A549 (cell line): ENCODE results near the gene MCM7. TPM values are rescaled to one million over a fixed set of nuclear protein-coding genes. Genes with fewer than 3 reads are reported as not detected.
A peak's percentile ranks its signal among the peaks of the same experiment; 100 is the strongest.

Experiments
- ATAC-seq, 2 experiments: fragments of 200-7000 bp in 1 of 2; fragments of >200 bp in 1 of 2; cut with Nextera tagmentation in 1 of 2; cut with Tn5 transposase in 1 of 2; 3 replicates each; pipeline versions ENCODE4 v1.8.0 to v1.9.1; 2018 to 2020; ENCODE audit warnings: mild to moderate bottlenecking in 1 of 2, moderate library complexity in 1 of 2
- CTCF ChIA-PET: fragments of 300-600 bp; sonication (Branson Sonifier 250); formaldehyde crosslinking; extraction: SDS; loops from one replicate; lab custom pipeline; 2021; ENCODE audit warnings: antibody characterized with exemption, inconsistent platforms; lab: Yijun Ruan, JAX
- POLR2A ChIA-PET: fragments of 350-600 bp; formaldehyde crosslinking; extraction: SDS; loops from one replicate; lab custom pipeline; 2021; ENCODE audit warnings: antibody characterized with exemption, inconsistent platforms; lab: Yijun Ruan, JAX
- DNase-seq, 2 experiments: peaks; one replicate each; pipeline versions ENCODE4 v3.0.0 to v3.0.0-alpha.2; 2011 to 2016; ENCODE audit warnings: low read depth in 1 of 2, low spot score in 1 of 2
- FAIRE-seq: peaks from 2 replicates; lab custom pipeline; 2011; peaks lifted over from hg19 to GRCh38; lab: Jason Lieb, UNC
- H3K27ac ChIP-seq, 2 experiments: fragments of >200 bp; sonication (Bioruptor Twin); formaldehyde crosslinking; 3 replicates each; pipeline ENCODE4 v1.5.1; 2016 to 2017
- H3K4me1 ChIP-seq: fragments of >200 bp; sonication (Bioruptor Twin); formaldehyde crosslinking; 3 replicates; pipeline ENCODE4 v1.6.1; 2016
- H3K4me2 ChIP-seq: fragments of >200 bp; sonication (Bioruptor Twin); formaldehyde crosslinking; 3 replicates; pipeline ENCODE4 v1.6.1; 2016
- H3K4me3 ChIP-seq: fragments of >200 bp; sonication (Bioruptor Twin); formaldehyde crosslinking; 3 replicates; pipeline ENCODE4 v1.5.1; 2016
- H3K9me3 ChIP-seq: fragments of >200 bp; sonication (Bioruptor Twin); formaldehyde crosslinking; 3 replicates; pipeline ENCODE4 v1.6.1; 2016
- BHLHE40 ChIP-seq: IDR thresholded peaks from 2 replicates; pipeline ENCODE4 v1.6.1; 2012; ENCODE audit warnings: low read depth, low read length, inconsistent platforms
- CBX8 ChIP-seq: fragments of 200-600 bp; sonication (generic); IDR thresholded peaks from 2 replicates; pipeline ENCODE4 v1.6.1; 2016
- CEBPB ChIP-seq, 2 experiments: fragments of >200 bp in 1 of 2; sonication (Bioruptor Twin) in 1 of 2; formaldehyde crosslinking in 1 of 2; IDR thresholded peaks; 2 replicates each; pipeline ENCODE4 v1.6.1; 2012 to 2016
- EP300 ChIP-seq, 2 experiments: fragments of >200 bp; sonication (Bioruptor Twin); formaldehyde crosslinking; IDR thresholded peaks; 2 replicates in 1 of 2; 3 replicates in 1 of 2; pipeline ENCODE4 v1.6.1; 2016 to 2017
- FOSL2 ChIP-seq, 2 experiments: fragments of 450-650 bp in 1 of 2; fragments of >200 bp in 1 of 2; sonication (Bioruptor Twin) in 1 of 2; formaldehyde crosslinking; IDR thresholded peaks; 2 replicates each; pipeline versions ENCODE4 v1.5.0 to v1.6.1; 2016 to 2020; ENCODE audit warnings: mild to moderate bottlenecking in 1 of 2, moderate library complexity in 1 of 2
- FOXS1 ChIP-seq: fragments of 250-450 bp; sonication (Bioruptor Pico); IDR thresholded peaks from 2 replicates; pipeline ENCODE4 v1.5.0; 2020; ENCODE audit warnings: mild to moderate bottlenecking, moderate library complexity
- GATA3 ChIP-seq: IDR thresholded peaks from 2 replicates; pipeline ENCODE4 v1.6.1; 2012; ENCODE audit warnings: borderline replicate concordance
- HOXA7 ChIP-seq: fragments of 250-450 bp; sonication (Bioruptor Pico); IDR thresholded peaks from 2 replicates; pipeline ENCODE4 v1.5.0; 2020; ENCODE audit warnings: mild to moderate bottlenecking, moderate library complexity
- JUNB ChIP-seq: fragments of >200 bp; sonication (Bioruptor Twin); formaldehyde crosslinking; IDR thresholded peaks from 2 replicates; pipeline ENCODE4 v1.6.1; 2016
- KDM1A ChIP-seq: fragments of 200-600 bp; sonication (generic); IDR thresholded peaks from 2 replicates; pipeline ENCODE4 v1.6.1; 2016; ENCODE audit warnings: low read depth, mild to moderate bottlenecking
- MAZ ChIP-seq: fragments of 150-350 bp; IDR thresholded peaks from 2 replicates; pipeline ENCODE4 v1.6.1; 2014; ENCODE audit warnings: antibody characterized with exemption, low read depth, low read length, borderline replicate concordance
- MYC ChIP-seq: IDR thresholded peaks from 2 replicates; pipeline ENCODE4 v1.6.1; 2012; ENCODE audit warnings: mild to moderate bottlenecking, inconsistent platforms, low read length, improper control_type of control experiment, borderline replicate concordance
- POLR2AphosphoS2 ChIP-seq: conservative IDR thresholded peaks from 2 replicates; pipeline ENCODE4 v1.6.1; 2012; ENCODE audit warnings: low read length, improper control_type of control experiment, inconsistent platforms
- RCOR1 ChIP-seq: fragments of 150-350 bp; IDR thresholded peaks from 2 replicates; pipeline ENCODE4 v1.6.1; 2014; ENCODE audit warnings: antibody characterized with exemption, low read length, low read depth
- RFX5 ChIP-seq: fragments of 450-650 bp; IDR thresholded peaks from 2 replicates; pipeline ENCODE4 v1.7.1; 2014; ENCODE audit warnings: antibody characterized with exemption, mild to moderate bottlenecking, moderate library complexity
- WGBS: methylation state at CpG from one replicate; pipeline ENCODE4 v1.1.6; 2017; ENCODE audit errors: missing lambda C conversion rate; 5-methylcytosine and 5-hydroxymethylcytosine counted together
- polyA plus RNA-seq, 4 experiments: library from polyadenylated mRNA; depleted of rRNA in 3 of 4; stranded (reverse); fragments of >200 nt; fragmentation: RNase III in 1 of 4; extraction: RNeasy Plus Mini Kit Qiagen cat#74134 plus additional on column Dnase treatment in 1 of 4; gene quantifications; 2 replicates in 3 of 4; 3 replicates in 1 of 4; pipeline ENCODE4 v1.2.3, GENCODE V29; 2011 to 2017
- TF ChIP-seq, protein P1 (sequence below): fragments of >200 bp; sonication (Bioruptor Twin); formaldehyde crosslinking; IDR thresholded peaks from 2 replicates; pipeline ENCODE4 v1.6.1; 2016
- TF ChIP-seq, protein P2 (sequence below): fragments of >200 bp; sonication (Bioruptor Twin); formaldehyde crosslinking; IDR thresholded peaks from 3 replicates; pipeline ENCODE4 v1.6.1; 2016
- TF ChIP-seq, protein P3 (sequence below): fragments of 200-600 bp; sonication (generic); IDR thresholded peaks from 2 replicates; pipeline ENCODE4 v1.6.1; 2016; ENCODE audit warnings: antibody characterized with exemption, mild to moderate bottlenecking, moderate library complexity
- TF ChIP-seq, protein P4 (sequence below): fragments of 450-650 bp; IDR thresholded peaks from 2 replicates; pipeline ENCODE4 v1.6.1; 2014; ENCODE audit warnings: antibody characterized with exemption
- TF ChIP-seq, protein P5 (sequence below): IDR thresholded peaks from 2 replicates; pipeline ENCODE4 v1.6.1; 2012

MCM7 gene
- polyA plus RNA-seq, 2 of the 4 experiments (the other 2 are of a cell fraction) = 145 to 287 TPM

DNA sequence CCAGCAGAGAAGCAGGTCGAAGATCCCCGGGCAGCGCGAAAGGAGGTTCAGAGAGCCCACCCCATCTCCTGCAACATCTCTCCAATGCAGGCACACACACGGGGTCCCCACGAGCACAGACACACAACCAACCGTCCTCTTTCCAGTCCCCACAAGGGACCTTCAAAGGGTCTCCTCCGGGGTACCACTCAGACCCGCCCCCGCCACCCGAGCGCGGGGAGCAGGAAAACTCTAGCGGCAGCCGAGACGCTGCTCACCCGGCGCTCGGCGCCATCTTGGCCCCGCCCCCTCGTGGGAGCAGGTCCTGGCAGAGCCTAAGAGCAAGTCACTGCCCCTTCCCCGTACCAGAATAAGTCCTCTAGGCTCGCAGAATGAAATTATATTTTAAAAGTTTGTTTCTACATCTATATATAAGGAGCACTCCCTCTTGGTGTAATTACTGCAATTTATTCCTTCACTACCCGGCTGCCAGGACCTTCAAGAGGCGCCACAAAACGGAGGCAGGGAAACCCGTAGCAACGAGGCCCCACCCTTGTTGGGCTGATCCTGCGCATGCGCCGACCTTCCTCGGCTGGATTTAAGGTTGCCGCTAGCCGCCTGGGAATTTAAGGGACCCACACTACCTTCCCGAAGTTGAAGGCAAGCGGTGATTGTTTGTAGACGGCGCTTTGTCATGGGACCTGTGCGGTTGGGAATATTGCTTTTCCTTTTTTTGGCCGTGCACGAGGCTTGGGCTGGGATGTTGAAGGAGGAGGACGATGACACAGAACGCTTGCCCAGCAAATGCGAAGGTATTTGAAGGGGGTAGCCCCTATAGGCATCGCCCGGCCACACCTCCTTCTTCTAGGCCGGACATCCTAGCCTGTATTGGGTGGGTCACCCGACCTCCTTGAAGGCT is 18.1 kb upstream of the MCM7 start, which contains the start of the genes CNPY4 and TAF6 (continued):
- no peak for TF ChIP-seq FOSL2 (IDR thresholded peaks at IDR 0.05)
- 0 out of 2 replicates have a peak, but pooled peaks have one; percentile 7 for TF ChIP-seq FOSL2 (CRISPR knock-in tag; IDR thresholded peaks at IDR 0.05)

DNA sequence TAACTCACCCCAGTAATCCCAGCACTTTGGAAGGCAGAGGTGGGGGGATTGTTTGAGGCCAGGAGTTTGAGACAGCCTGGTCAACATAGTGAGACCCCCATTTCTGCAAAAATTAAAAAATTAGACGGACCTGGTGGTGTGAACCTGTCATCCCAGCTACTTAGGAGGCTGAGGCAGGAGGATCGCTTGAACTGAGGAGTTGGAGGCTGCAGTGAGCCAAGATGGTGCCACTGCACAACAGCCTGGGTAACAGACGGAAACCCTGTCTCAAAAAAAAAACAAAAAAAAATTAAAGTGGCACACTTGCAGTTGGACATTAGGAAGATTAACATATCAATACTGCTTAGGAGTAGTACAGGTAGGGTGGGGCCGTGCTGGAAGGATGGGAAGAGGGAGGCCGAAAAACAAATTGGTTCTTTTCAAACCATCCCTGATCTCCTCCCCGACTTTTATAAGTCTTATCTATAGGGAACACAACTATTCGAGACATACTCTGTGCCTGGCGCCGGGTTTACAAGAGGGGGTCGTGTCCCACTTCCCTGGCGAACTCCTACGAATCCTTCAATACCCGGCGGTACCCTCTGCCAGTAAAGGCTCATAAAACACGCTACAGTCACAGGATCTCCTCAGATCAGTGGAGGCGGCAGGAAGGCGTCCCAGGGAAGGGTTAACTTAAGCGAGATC is 17.3 kb upstream of the MCM7 start:
- ChIA-PET CTCF (no interaction called here), POLR2A (interaction anchor here (0.7 kb wide), 1 partner anchor 199 kb away, joined by 3 read pairs; the partner anchor contains the start of gene TRIM4)
- peaks cover 13% of the 10 kb centered on the region for H3K4me1 ChIP-seq
- no peaks in the 10 kb centered on the region for H3K9me3 ChIP-seq
- peak overlapping the region; percentile 81 for H3K4me3 ChIP-seq
- no peak for FAIRE-seq
- H3K27ac ChIP-seq = peak overlapping the region; percentile 86 to 90
- peak overlapping the region; percentile 92 for H3K4me2 ChIP-seq
- ATAC-seq = peak in 1 of 2 experiments; percentile 3; a peak in 3 of 6 replicates
- TF ChIP-seq POLR2AphosphoS2 = no peak
- TF ChIP-seq, protein P1, sequence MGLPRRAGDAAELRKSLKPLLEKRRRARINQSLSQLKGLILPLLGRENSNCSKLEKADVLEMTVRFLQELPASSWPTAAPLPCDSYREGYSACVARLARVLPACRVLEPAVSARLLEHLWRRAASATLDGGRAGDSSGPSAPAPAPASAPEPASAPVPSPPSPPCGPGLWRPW = no peak
- no peak for TF ChIP-seq CEBPB (IDR thresholded peaks at IDR 0.05)
- no peak for TF ChIP-seq JUNB
- TF ChIP-seq CBX8 = no peak
- TF ChIP-seq, protein P2, sequence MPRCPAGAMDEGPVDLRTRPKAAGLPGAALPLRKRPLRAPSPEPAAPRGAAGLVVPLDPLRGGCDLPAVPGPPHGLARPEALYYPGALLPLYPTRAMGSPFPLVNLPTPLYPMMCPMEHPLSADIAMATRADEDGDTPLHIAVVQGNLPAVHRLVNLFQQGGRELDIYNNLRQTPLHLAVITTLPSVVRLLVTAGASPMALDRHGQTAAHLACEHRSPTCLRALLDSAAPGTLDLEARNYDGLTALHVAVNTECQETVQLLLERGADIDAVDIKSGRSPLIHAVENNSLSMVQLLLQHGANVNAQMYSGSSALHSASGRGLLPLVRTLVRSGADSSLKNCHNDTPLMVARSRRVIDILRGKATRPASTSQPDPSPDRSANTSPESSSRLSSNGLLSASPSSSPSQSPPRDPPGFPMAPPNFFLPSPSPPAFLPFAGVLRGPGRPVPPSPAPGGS = no peak
- WGBS = 16% methylated on average over 18 of the region's 18 CpGs
- peak; percentile 17 to 49 for DNase-seq

DNA sequence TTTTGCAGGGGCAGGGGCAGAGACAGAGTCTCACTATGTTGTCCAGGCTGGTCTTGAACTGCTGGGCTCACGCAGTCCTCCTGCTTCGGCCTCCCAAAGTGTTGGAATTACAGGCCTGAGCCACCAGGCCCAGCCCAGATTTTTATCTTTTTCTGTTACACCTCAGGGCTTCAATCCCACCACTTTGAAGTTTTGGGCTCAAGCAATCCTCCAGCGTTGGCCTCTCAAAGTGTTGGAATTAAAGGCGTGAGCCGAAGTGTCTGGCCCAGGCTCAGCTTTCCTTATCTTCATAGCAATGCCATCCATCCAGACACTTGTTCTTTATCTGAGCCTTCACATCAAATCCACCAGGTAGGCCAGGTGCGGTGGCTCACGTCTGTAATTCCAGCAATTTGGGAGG is 13.8 kb upstream of the MCM7 start:
- no peak overlapping the region for H3K4me3 ChIP-seq
- no peak for FAIRE-seq
- ChIA-PET POLR2A (interaction anchor here (0.5 to 1.5 kb wide), 2 partner anchors 14 to 39 kb away, joined by 3 to 5 read pairs; partner anchors contain the start of genes AP4M1 and MCM7), CTCF (interaction anchor here (0.8 to 2.1 kb wide), 4 partner anchors 10 to 123 kb away, joined by 3 to 9 read pairs (median 4); no protein-coding TSS in a partner anchor)
- 91% methylated on average over 7 of the region's 7 CpGs for WGBS
- no peak overlapping the region for H3K4me2 ChIP-seq
- no peak overlapping the region for H3K27ac ChIP-seq
- TF ChIP-seq FOSL2 (IDR thresholded peaks at IDR 0.05) = no peak
- TF ChIP-seq FOSL2 (CRISPR knock-in tag; IDR thresholded peaks at IDR 0.05) = no peak
- TF ChIP-seq, protein P3, sequence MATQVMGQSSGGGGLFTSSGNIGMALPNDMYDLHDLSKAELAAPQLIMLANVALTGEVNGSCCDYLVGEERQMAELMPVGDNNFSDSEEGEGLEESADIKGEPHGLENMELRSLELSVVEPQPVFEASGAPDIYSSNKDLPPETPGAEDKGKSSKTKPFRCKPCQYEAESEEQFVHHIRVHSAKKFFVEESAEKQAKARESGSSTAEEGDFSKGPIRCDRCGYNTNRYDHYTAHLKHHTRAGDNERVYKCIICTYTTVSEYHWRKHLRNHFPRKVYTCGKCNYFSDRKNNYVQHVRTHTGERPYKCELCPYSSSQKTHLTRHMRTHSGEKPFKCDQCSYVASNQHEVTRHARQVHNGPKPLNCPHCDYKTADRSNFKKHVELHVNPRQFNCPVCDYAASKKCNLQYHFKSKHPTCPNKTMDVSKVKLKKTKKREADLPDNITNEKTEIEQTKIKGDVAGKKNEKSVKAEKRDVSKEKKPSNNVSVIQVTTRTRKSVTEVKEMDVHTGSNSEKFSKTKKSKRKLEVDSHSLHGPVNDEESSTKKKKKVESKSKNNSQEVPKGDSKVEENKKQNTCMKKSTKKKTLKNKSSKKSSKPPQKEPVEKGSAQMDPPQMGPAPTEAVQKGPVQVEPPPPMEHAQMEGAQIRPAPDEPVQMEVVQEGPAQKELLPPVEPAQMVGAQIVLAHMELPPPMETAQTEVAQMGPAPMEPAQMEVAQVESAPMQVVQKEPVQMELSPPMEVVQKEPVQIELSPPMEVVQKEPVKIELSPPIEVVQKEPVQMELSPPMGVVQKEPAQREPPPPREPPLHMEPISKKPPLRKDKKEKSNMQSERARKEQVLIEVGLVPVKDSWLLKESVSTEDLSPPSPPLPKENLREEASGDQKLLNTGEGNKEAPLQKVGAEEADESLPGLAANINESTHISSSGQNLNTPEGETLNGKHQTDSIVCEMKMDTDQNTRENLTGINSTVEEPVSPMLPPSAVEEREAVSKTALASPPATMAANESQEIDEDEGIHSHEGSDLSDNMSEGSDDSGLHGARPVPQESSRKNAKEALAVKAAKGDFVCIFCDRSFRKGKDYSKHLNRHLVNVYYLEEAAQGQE = no peak
- TF ChIP-seq KDM1A = no peak
- no peak for TF ChIP-seq GATA3
- no peak for TF ChIP-seq RCOR1
- no peak for TF ChIP-seq RFX5
- TF ChIP-seq FOXS1 (CRISPR knock-in tag) = no peak
- TF ChIP-seq, protein P4, sequence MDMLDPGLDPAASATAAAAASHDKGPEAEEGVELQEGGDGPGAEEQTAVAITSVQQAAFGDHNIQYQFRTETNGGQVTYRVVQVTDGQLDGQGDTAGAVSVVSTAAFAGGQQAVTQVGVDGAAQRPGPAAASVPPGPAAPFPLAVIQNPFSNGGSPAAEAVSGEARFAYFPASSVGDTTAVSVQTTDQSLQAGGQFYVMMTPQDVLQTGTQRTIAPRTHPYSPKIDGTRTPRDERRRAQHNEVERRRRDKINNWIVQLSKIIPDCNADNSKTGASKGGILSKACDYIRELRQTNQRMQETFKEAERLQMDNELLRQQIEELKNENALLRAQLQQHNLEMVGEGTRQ = no peak
- TF ChIP-seq EP300 (IDR thresholded peaks at IDR 0.05) = no peak
- TF ChIP-seq CBX8 = no peak
- no peak for TF ChIP-seq MYC
- TF ChIP-seq, protein P5, sequence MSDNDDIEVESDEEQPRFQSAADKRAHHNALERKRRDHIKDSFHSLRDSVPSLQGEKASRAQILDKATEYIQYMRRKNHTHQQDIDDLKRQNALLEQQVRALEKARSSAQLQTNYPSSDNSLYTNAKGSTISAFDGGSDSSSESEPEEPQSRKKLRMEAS = no peak
- TF ChIP-seq, protein P2 = no peak
- TF ChIP-seq BHLHE40 = no peak
- TF ChIP-seq HOXA7 = no peak
- no peak for TF ChIP-seq MAZ
- TF ChIP-seq, all 56 proteins: peak for 0
- Histone ChIP-seq H3K9me3 (no peaks in the 10 kb centered on the region), H3K4me1 (peaks cover 6% of the 10 kb centered on the region; the same call in 2 of the 3 replicates)
- DNase-seq (no peak), ATAC-seq (no peak)
